CD4-positive, alpha-beta T cell treated with Interleukin-2 at 100 ng/mL for 4 hours (primary cell): ENCODE results near the gene RFX4.
"Not testable (repeated sequence)": the region's sequence is repeated elsewhere in the genome, so short reads cannot be mapped to it uniquely, and the experiment has no call there.

ENCODE experiments used
- DNase-seq: peaks from one replicate; pipeline ENCODE4 v3.0.0-alpha.2; 2020; ENCODE audit warnings: low spot score

RFX4 gene

DNA sequence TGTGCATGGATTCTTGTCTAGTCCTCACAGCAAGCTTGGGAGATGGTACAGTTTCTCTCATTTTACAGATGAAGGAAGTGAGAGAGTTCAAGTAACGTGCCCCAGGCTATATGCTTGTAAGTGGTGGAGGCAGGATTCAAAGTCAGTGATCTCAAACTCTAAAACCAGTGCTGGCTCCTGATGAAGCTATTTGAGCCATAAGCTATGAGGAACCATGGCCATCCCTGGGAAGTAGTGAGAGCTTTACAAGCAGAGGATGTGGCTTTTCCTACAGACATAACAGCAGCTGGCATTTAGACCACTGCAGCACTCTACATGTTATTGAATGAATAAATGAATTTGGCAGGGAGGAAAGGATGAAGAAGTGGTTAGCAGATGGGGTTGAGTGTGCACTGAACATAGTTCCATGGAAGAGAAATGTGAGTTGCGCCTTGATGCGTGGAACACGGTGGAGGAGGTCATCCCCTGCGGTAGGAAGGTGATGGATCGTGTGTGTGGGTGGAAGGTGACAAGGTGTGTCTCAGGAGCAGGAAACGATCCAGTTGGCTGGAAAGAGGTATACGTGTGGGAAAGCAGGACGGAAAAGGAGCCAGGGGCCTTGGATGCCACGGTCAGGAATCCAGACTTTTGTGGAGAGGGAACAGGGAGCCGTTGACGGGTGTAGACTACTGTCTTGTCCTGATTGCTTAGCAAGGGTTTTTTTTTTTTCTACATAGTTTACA, 65.2 kb downstream of the RFX4 start:
- no peak for DNase-seq

DNA sequence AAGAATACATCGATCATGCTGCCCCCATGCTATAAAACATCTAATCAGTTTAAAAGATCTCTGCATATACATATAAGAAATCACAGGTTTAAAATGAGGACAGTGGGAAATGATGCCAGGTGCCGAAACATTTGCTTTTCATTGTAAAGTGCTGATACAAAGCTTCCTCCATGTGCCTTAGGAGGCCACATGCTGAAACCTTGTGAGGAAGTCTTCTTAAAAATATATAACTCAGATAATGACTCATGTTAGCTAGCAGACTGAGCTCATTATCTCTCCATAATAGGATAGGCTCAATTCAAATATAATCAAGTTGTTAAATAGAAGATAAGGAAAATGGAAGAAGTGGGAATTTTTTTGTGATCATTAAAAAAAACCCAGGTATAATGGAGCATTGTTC, 65.9 kb downstream of the RFX4 start:
- no peak for DNase-seq

DNA sequence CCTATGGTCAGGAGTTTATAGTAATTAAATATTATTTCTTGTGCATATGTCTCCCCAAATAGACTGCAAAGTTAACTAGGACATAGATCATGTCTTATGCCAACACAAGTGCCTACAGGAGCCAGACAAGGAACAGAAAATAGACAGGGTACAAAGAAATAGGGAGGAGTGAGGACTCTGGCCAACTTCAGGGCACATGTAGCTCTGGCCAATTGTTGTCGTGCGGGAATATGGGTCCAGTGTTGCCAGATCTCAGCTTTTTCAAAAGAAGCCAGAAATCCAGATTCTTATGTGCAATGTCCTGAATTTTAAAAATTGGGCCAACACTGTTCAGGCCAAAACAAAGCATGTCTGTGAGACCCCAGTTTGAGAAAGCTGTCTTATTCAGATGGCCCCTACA, 68.7 kb downstream of the RFX4 start:
- no peak for DNase-seq

DNA sequence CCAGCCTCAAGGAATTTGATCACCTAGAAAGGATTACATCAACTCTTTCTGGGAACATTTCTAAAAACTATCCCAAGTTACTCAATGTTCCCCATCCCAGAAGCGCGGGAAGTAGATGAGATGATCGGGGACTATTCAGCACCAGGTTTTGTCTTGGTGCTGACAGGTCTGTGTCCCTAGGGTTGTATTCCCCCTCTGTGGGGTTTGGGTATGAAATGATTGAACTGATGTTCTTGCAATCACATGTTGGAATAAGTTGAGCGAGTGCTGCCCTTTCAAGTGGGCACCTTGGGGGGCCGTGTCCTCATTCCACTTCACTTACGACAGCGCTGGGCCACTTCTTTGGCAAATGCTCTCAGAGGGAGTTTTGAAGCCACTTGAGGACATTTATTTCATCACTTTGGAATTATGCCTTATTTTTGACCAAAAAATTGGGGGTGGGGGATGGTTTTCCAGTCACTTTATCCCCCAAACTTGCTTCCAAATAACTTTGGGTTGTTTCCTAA, 69.8 kb downstream of the RFX4 start:
- DNase-seq: no peak

DNA sequence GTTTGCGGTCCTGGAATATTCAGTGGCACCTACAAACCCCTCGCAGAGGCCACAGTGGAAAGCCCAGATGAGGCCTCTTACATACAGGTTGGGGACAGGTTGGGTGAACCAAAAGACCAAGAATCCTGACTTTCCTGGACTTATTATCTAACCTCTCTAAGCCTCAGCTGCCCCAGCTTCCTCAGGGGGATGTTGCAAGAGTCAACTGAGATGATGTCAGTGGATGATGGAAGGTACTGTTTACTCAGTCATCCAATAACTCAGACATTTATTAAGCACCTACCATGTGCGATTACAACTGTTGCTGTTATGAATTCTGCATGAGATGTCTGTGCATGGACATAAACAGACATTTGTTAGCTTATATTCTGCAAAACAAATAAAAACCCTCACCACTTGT, 72.8 kb downstream of the RFX4 start:
- no peak for DNase-seq

DNA sequence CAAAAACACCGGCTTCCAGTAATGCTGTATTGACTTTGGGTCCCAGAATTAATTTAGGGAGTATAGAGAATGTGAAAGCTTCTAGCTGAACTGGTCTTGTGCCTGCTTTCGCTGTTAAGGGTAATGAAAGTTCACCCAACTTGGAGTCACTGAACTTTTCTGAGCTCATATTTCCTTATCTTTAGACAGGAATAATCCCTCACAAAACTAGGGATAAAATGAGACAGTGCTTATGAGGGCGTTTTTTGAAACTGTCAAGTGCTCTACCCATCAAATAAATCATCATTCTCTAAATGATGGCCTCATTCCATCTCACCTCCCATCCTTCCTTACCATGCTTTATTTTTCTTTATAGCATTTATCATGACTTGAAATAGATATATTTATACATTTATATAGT, 74.7 kb downstream of the RFX4 start:
- DNase-seq: no peak

DNA sequence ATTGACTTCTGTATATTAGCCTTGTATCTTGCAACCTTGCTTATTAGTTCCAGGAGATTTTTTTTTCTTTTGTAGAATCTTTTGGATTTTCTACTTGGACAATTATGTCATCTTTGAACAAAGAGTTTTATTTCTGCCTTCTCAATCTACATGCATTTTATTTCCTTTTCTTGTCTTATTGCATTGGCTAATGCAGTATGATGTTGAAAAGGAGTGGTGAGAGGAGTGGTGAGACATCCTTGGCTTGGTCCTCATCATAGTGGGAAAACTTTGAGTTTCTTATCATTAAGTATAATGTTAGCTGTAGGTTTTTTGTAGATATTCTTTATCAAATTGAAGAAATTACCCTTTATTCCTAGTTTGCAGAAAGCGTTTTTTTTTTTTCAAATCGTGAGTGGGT, 80.6 kb downstream of the RFX4 start:
- no peak for DNase-seq

DNA sequence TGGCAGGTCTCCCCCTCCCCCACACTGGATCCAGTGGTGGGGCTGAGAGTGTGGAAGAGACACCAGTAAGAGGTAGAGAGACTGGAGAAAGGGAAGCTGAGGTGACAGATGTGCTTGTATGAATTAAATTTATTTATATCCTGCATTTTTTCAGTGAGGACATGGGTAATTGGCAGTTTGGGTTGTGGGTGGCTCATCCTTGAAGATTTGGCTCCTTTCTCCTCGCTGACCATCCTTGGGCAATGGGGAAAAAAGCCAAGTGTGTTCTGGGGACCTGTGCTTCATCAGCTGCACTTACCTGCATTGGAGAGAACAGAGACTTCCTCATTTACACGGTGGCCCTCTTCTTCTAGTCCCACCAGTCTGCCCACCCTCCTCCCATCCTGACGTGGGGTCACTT, 86.4 kb downstream of the RFX4 start:
- DNase-seq: no peak

DNA sequence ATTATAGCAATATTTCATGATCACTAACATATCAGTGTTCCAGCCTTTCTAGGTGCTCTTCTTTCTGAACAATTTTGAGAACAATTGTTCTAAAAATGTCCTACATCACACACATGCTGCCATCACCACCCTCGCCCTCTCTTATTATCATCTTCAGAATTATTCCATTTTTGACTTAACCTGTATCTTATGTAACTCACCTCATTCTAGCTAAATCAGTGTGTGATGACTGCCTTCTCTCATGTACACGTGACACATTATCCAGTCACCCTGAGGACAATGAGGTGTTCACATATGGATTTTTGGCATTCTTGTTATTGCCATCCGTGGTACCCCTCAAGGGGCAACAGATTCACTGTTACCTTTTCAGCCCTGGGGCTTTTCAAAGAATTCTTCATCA, 87.3 kb downstream of the RFX4 start:
- no peak for DNase-seq

DNA sequence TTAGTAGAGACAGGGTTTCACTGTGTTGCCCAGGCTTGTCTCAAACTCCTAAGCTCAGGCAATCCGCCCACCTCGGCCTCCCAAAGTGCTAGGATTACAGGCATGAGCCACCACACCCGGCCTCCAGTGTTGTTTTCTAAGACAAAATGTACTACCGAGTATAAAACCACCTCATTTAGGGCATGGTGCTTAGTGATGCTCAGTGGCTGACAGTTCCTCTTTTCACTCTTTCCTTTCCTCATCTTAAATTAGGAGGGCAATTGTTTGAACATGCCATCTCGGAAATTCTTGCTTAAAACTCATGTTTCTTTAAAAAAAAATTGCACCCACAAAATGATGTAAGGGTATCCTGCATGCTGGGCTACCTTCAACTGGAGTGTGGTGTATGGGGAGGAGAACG, 89.0 kb downstream of the RFX4 start:
- no peak for DNase-seq

DNA sequence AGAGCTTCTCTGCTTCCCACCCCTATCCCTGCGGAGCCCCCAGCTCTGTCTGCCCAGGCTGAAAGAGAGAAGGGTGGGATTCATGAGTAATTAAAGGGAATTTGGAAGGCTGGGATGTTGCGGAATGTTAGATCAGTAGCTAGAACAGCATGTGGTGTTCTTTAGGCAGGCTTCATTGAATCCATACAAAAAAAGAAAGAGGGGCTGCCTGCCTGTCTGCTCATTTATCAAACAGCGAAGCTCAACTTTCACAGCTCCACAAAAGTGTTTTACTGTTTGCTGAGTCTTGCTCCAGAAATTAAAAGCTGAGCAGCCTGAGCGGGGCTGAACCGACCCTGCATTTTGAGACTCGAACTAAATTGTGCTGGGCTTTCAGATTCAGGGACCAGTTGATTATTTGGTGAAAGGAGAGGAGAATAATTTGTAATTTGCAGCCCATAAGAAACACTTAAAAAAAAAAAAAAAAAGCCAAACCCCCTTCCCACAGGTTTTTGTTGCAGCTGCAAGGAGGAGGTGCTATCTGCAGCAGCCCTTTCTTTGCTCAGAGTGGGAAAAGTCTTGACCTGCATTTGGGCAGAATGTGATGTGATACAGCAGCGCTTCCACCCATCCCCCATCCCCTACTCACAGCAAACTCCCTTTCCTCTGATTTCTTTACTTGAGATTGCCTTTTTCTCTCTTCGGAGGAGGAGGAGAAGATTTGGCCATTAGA, 89.7 kb downstream of the RFX4 start:
- no peak for DNase-seq

DNA sequence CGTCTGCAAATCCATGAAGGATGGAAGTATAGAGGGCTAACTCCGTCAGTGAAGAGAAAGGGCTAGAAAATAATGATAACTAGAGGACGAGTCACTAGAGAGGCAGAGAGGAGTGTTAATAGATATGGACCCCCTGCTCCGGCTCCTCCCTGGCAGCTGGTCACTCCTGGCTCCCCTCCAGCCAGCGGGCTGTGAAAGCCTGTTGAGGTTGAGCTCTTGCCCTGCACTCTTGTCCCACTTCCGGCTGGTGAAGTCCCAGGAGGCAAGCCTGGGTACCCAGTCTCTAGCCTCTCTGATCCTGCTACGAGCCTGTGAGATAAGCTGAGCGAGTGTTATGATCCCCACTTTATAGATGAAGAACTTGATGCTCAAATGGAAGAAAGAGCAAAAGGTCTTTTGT, 90.3 kb downstream of the RFX4 start:
- DNase-seq: no peak

DNA sequence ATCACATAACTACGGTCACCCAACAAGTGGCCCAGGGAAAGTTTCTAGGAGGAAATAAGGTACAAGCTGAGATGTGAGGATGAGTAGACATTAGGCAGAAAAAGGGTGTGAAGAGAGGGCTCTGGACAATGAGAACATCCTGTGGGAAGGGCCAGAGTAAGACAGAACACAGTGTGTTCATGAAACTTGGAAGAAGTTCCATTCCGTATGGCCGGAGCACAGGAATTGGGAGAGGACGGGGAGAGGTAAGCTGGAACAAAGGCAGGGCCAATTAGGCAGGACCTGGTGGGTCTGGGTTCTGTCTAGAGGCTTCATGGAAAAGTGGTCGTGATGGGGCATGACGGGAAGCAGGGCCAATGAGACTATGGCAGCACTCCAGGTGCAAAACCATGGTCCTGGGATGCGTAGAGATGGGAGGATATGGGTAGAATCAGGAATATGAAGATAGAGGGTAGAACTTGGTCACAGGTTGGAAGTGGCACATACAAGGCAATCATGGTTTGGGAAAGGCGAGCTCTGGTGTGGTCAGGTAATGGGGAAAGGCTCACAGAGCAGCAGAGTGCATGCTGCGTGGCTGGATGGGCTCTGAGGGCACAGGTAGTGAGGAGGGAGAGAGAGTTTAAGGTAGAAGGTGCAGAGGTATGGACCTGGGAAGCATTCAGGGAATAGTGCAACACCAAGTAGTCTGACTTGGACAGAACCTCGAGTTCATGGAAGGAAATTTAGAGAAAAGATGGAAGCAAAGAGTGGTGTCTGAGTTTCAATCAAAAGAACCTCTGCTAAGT, 93.0 kb downstream of the RFX4 start:
- DNase-seq: no peak

DNA sequence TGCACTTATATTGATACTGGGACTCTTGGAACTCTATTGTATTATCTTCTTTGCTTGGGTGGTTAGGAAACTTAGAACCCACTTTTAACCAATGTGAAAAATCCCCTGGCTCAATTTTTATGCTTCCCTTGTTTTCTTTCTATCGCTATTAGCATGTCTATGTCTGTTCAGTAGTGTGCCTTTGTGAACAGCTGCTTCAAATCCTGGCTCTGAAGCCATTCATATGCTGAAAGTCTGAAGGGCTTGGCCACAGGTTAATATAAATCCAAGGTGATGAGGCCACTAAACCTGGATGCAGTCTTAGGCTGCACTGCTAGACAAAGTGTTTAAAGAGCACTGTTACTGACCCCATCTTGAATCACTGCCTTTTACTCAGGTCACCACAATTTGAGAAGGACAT, 96.8 kb downstream of the RFX4 start:
- no peak for DNase-seq

DNA sequence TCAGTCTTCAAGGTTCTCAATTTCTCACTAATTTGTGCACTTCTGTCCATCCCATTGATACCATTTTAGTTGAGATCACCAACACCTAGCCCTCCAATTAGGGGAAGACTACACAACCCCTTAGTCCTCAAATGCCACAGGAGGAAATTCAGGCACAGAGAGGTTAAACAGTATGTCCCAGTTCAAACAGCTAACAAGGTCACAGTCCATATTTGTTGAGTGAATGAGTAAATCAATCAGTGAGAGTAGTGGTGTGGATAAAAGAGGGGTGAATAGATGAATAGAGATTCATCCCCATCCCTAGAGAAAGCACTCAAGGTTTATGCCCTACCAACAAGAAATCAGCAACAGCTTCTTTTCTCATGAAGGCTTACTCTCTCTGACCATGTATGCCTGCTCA, 97.5 kb downstream of the RFX4 start:
- DNase-seq: no peak

DNA sequence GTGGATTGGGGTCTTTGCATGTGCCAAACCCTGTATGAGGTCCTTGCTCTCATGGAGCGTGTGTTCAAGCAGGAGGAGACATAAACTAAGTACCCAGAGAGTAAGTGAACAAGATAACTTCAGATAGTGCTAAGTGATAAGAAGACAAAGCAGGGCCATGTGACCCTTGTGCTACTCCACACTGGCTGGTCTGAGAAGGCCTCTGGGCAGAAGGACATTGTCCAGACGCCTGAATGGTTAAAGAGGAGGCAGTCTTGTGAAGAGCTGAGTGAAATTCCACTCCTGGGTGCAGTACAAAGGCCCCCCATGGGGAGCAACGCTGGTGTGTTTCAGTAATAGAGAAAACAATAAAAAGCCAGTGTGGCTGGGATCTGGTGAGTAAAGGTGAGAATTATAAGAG, 98.4 kb downstream of the RFX4 start:
- no peak for DNase-seq

DNA sequence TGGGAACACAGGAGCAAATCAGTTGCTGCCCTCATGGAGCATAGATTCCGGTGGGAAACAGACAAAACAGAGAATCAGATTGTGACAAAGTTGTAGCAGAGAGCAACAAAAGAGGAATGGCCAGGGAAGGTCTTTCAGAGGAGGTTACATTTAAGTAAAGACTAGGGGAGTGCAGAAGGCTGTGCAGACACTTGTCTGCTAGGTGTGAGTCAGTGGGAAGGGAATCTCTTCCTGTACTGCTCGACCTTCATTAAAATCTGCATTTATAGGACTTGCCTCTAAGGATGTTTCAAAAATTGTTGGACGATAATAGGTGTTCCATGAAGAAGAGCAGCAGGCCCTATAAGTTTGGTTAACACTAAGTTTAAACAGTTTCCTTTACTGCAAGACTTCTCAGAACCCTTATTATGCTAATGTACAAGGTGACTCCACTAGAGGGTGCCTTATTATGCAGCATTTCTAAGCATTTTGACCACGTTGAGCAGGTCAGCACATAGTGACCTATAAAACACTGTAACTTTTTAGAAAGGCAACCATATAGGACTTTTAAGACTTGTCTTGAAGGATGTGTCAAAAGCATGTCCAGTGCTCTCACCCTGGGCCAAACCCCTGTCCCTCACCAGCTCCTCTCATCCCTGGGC, 99.9 kb downstream of the RFX4 start:
- no peak for DNase-seq

DNA sequence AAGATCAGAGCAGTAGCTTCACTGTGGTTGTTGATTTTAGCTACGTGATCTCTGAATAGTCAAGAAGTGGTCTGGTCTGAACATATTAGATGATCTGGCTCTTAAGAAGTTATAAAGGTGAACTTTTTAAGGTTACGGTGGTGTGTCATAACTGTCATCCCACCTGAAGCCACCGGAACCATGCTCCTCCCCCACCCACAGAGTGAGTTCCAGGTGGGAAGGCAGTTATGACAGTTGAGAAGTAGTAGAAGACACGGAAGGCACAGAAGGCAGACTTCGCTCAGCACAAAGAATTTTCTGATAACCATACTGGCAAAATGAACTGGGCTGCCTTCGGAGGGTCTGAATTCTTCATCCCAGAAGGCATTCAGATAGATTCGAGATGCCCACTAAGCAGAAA, 101.7 kb downstream of the RFX4 start:
- no peak for DNase-seq

DNA sequence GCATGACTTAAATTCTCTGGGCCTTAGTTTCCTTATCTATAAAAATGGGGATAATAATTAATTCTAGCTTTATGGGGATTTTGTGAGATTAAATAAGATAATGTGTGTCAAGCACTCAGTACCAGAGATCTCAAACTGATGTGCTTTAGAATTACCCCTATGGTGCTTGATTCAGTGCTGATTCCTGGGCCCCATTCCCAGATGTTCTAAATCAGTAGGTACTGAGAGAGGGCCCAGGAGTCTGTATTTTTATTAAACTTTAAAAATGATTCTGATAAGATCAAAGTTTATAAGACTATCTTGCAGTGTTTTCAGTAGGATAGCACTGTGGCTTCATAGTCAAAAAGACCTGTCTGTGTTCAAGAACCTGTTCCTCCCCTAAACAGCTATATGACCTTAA, 102.6 kb downstream of the RFX4 start:
- DNase-seq: no peak

DNA sequence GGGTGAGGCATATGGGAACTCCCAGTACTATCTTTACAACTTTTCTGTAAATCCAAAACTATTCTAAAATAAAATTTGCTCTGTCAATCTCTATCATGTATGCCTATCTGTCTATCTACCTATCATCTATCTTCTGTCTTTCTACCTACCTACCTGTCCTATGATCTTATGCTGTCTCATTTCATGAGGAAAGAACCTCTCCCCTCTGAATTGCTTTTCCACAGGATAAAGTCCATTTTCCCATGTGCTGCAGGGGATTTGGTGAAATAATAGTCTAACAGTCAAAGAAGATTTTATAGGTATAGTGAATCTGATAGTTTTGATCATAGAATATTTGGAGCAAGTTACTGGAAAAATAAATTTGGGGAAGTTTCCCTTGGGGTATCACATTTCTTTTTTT, 104.9 kb downstream of the RFX4 start:
- DNase-seq: no peak

DNA sequence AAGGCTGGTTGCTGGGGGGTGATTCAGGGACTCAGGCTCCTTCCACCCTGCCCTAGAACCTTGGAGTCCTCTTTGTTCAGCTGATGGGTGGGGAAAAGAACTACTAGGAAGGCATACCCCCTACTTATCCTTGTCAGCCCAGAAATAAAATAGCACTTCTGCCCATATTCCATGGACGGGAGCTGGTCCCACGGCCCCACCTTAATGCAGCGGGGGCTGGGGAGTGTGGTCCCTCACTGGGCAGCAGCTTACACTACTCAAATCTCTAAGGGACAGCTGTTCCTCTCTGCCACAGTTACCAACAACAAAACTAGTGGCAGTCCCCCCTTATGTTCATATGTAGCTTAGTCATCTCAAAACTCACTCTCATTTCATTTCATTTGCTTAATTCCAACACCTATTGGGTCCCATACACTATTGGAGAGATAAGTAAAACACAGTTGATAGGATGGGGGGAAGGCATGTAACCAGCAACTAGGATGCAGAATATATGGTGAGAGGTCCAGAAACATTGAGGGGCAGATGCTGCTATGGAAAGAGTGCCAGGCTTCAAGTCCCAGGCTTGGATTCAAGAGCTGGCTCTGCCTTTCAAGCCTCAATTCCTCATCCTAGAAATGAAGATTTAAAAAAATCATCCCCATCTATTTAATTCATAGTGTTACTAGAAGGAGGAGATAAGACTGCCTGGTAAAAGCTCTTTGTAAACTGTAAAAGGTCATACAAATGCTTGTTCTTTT, 107.9 kb downstream of the RFX4 start:
- no peak for DNase-seq

DNA sequence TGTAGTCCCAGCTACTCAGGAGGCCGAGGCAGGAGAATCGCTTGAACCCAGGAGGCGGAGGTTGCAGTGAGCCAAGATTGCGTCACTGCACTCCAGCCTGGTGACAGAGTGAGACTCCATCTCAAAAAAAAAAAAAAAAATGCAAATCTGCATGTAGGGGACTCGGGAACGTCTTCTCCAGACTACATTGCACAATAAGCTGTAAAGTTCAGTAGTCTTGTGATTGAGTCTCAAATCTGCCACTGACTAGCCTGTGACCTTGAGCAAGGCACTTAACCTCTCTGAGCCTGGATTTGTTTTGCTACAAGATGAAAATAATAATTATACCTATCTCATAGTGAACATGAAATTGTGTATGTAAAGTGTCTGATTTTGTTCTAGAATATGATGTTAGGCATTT, 109.2 kb downstream of the RFX4 start:
- not testable (repeated sequence) for DNase-seq
